Breast epithelium (tissue), 3 donors: ENCODE data around the gene ALKBH3.

Experiments used
- POLR2A ChIP-seq: fragments of 450-650 bp; IDR thresholded peaks from one replicate; pipeline ENCODE4 v1.6.1; 2016; ENCODE audit warnings: antibody characterized with exemption, mild to moderate bottlenecking, moderate library complexity
- POLR2AphosphoS5 ChIP-seq, 3 donors: sonication (generic); formaldehyde crosslinking; IDR thresholded peaks; one replicate each; pipeline ENCODE4 v1.6.1; 2017; ENCODE audit warnings: antibody characterized with exemption in 3 of 3
- TF ChIP-seq, protein P1 (sequence below), 3 donors: fragments of 450-650 bp; IDR thresholded peaks; one replicate each; pipeline ENCODE4 v1.5.1; 2016 to 2017; ENCODE audit warnings: antibody characterized with exemption in 3 of 3, mild to moderate bottlenecking in 3 of 3, moderate library complexity in 3 of 3

DNA sequence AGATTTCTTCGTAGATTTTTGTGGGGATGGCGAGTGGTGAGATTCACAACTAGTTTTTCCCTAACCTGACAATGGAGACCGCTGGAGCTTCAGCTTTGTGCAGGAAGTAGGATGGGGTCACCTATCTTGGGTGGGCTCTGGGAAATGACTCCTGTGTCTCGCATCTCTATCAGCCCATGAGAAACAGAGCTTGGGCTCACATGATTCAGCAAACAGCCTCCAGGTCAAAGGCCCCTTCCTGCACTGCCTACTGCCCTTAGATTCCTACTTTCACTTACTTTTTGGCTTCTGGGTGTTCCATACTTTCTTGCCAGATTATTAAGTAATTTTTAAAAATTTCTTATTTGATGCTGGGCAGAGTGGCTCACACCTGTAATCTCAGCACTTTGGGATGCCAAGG is 88.1 kb downstream of the ALKBH3 start:
- TF ChIP-seq, protein P1, sequence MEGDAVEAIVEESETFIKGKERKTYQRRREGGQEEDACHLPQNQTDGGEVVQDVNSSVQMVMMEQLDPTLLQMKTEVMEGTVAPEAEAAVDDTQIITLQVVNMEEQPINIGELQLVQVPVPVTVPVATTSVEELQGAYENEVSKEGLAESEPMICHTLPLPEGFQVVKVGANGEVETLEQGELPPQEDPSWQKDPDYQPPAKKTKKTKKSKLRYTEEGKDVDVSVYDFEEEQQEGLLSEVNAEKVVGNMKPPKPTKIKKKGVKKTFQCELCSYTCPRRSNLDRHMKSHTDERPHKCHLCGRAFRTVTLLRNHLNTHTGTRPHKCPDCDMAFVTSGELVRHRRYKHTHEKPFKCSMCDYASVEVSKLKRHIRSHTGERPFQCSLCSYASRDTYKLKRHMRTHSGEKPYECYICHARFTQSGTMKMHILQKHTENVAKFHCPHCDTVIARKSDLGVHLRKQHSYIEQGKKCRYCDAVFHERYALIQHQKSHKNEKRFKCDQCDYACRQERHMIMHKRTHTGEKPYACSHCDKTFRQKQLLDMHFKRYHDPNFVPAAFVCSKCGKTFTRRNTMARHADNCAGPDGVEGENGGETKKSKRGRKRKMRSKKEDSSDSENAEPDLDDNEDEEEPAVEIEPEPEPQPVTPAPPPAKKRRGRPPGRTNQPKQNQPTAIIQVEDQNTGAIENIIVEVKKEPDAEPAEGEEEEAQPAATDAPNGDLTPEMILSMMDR (IDR thresholded peaks at IDR 0.05), result no peak
- TF ChIP-seq POLR2AphosphoS5 (IDR thresholded peaks at IDR 0.05) (no peak), POLR2A (no peak)
